OCI-LY3 (cell line): ENCODE measurements around the gene TPBGL.

Experiments used
- H2AFZ ChIP-seq: fragments of 200-600, 300-600 bp; shearing (Covaris generic); 2 replicates; pipeline ENCODE4 v1.6.0; 2014; ENCODE audit warnings: antibody characterized with exemption, low read depth, low read length
- H3K27ac ChIP-seq: fragments of 200-600, 300-600 bp; sonication (generic); 2 replicates; pipeline ENCODE4 v1.5.1; 2014; ENCODE audit warnings: mild to moderate bottlenecking, low read length, moderate library complexity, mixed read lengths
- H3K27me3 ChIP-seq: fragments of 200-600, 300-600 bp; sonication (generic); 2 replicates; pipeline ENCODE4 v1.6.1; 2014; ENCODE audit warnings: low read depth, low read length, mixed read lengths
- H3K36me3 ChIP-seq: fragments of 200-600, 300-600 bp; sonication (generic); replicated peaks from 2 replicates; pipeline ENCODE3; 2014; ENCODE audit warnings: low read depth, low read length, mixed read lengths
- H3K4me1 ChIP-seq: fragments of 300-600, 200-600 bp; sonication (generic); 2 replicates; pipeline ENCODE4 v1.6.1; 2014; ENCODE audit warnings: low read length, mixed read lengths
- H3K4me2 ChIP-seq: fragments of 200-600, 300-600 bp; sonication (generic); 2 replicates; pipeline ENCODE4 v1.6.1; 2014; ENCODE audit warnings: low read length, mixed read lengths
- H3K4me3 ChIP-seq: fragments of 300-600, 200-600 bp; sonication (generic); 2 replicates; pipeline ENCODE4 v1.5.1; 2014; ENCODE audit warnings: antibody characterized with exemption, mild to moderate bottlenecking, low read length, moderate library complexity
- H3K79me2 ChIP-seq: fragments of 300-600, 200-600 bp; shearing (Covaris generic); 2 replicates; pipeline ENCODE4 v1.6.1; 2014; ENCODE audit warnings: mild to moderate bottlenecking, low read length, mixed read lengths
- H3K9ac ChIP-seq: fragments of 300-600, 200-600 bp; shearing (Covaris generic); 2 replicates; pipeline ENCODE4 v1.6.0; 2014; ENCODE audit warnings: mild to moderate bottlenecking, low read length, moderate library complexity
- H3K9me3 ChIP-seq: fragments of 200-600, 300-600 bp; shearing (Covaris generic); 2 replicates; pipeline ENCODE4 v1.6.1; 2014; ENCODE audit warnings: low read length, mixed read lengths; ENCODE audit not compliant: insufficient read depth
- H4K20me1 ChIP-seq: fragments of 200-600, 300-600 bp; sonication (generic); 2 replicates; pipeline ENCODE4 v1.6.1; 2016; ENCODE audit warnings: low read length, mixed read lengths; ENCODE audit not compliant: insufficient read depth
- EZH2phosphoT487 ChIP-seq: fragments of 200-600 bp; shearing (Covaris generic); IDR thresholded peaks from 2 replicates; pipeline ENCODE4 v1.6.1; 2018; ENCODE audit warnings: antibody characterized with exemption, mixed run types, low read depth
- TF ChIP-seq, protein P1 (sequence below): fragments of 200-600, 300-600 bp; sonication (generic); IDR thresholded peaks from 2 replicates; pipeline ENCODE4 v1.5.1; 2014; ENCODE audit warnings: antibody characterized with exemption, low read length, low read depth

Gene TPBGL

GRCh38 chr11:75212411-75212810, 28.2 kb upstream of the TPBGL start:
- Histone ChIP-seq H3K27me3 (peaks cover 28% of the 10 kb centered on the region), H2AFZ (no peak overlapping the region), H3K27ac (no peak overlapping the region), H3K36me3 (no peaks in the 10 kb centered on the region), H3K4me1 (no peaks in the 10 kb centered on the region), H3K4me3 (no peak overlapping the region), H4K20me1 (0 out of 2 replicates have a peak, but pooled peaks cover 3% of the 10 kb centered on the region), H3K9ac (no peak overlapping the region), H3K9me3 (no peaks in the 10 kb centered on the region), H3K79me2 (no peaks in the 10 kb centered on the region), H3K4me2 (no peak overlapping the region)
- TF ChIP-seq, protein P1, sequence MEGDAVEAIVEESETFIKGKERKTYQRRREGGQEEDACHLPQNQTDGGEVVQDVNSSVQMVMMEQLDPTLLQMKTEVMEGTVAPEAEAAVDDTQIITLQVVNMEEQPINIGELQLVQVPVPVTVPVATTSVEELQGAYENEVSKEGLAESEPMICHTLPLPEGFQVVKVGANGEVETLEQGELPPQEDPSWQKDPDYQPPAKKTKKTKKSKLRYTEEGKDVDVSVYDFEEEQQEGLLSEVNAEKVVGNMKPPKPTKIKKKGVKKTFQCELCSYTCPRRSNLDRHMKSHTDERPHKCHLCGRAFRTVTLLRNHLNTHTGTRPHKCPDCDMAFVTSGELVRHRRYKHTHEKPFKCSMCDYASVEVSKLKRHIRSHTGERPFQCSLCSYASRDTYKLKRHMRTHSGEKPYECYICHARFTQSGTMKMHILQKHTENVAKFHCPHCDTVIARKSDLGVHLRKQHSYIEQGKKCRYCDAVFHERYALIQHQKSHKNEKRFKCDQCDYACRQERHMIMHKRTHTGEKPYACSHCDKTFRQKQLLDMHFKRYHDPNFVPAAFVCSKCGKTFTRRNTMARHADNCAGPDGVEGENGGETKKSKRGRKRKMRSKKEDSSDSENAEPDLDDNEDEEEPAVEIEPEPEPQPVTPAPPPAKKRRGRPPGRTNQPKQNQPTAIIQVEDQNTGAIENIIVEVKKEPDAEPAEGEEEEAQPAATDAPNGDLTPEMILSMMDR = no peak
- TF ChIP-seq EZH2phosphoT487 = no peak

DNA sequence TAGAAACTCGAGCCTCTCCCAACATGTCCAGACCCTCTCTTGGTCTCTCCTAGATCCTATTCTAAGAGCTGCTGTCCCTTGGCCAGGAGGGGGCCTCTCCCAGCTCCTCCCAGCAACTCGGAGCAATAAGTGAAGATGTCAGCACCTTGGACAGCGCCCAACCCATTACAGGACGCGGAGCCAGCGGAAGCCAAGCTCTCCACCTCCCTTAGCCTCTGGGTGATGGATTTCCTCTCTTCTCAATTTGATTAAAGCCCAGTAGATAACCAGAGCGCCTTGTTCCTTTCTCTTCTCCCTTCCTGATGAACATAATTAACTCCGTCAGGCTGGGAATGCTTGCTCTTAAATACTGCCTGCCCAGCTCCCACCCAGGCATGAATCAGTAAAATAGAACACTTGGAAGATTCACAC, 26.2 kb upstream of the TPBGL start:
- H3K27me3 ChIP-seq = peaks cover 41% of the 10 kb centered on the region
- TF ChIP-seq EZH2phosphoT487 = no peak
- TF ChIP-seq, protein P1 = 0 out of 2 replicates have a peak, but pooled peaks have one; percentile 15

DNA sequence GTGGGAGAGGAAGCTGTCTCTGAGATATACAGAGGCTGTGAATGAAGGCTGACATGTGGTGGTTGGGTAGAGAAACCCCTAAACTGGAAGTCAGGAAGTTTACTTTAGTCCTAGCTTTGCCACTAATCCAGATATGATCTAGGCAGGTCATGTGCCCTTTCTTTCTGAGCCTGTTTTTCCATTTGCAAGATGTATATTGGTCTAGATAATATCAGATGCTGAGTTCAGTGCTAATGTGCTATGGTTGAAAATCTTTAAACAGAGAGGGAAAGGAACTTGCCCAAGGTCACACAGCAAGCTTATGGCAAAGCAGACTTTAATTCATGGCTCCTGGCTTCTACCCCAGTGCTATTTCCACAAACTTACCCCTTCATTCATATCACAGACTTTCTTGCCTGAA, 25.7 kb upstream of the TPBGL start:
- H3K79me2 ChIP-seq = no peaks in the 10 kb centered on the region
- no peak overlapping the region for H3K4me2 ChIP-seq
- no peak overlapping the region for H2AFZ ChIP-seq
- no peak for TF ChIP-seq EZH2phosphoT487
- TF ChIP-seq, protein P1 = no peak
- no peaks in the 10 kb centered on the region for H3K9me3 ChIP-seq
- no peak overlapping the region for H3K9ac ChIP-seq
- no peaks in the 10 kb centered on the region for H3K4me1 ChIP-seq
- H3K4me3 ChIP-seq = no peak overlapping the region
- H3K36me3 ChIP-seq = no peaks in the 10 kb centered on the region
- peaks cover 39% of the 10 kb centered on the region for H3K27me3 ChIP-seq
- no peak overlapping the region for H3K27ac ChIP-seq
- H4K20me1 ChIP-seq = 0 out of 2 replicates have a peak, but pooled peaks cover 3% of the 10 kb centered on the region

More for the DNA sequence above, 26.2 kb upstream of the TPBGL start:
- Histone ChIP-seq H3K9ac (no peak overlapping the region), H3K4me1 (no peaks in the 10 kb centered on the region), H2AFZ (no peak overlapping the region), H3K79me2 (no peaks in the 10 kb centered on the region), H4K20me1 (0 out of 2 replicates have a peak, but pooled peaks cover 3% of the 10 kb centered on the region), H3K27ac (no peak overlapping the region), H3K36me3 (no peaks in the 10 kb centered on the region), H3K9me3 (no peaks in the 10 kb centered on the region), H3K4me2 (no peak overlapping the region), H3K4me3 (no peak overlapping the region)

DNA sequence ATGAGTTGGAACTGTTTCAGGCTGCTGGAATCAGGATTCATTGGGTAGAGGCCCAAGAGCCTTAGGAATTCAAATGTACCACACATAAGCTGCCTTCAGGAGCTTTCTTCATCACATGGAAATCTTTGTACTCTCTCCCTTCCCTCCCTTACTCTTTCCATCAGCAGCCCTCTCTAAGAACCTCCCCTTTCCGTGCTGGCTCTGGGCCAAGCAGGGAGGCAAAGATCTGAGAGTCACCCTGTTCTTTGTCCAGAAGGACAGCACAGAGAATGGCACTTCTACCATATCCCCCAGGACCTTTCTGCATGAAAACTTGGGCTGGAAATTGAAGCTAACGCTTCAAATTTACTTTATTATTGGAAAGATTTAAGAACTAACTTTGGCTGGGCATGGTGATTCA, 20.7 kb upstream of the TPBGL start:
- peaks cover 33% of the 10 kb centered on the region for H3K27me3 ChIP-seq
- H3K9me3 ChIP-seq = no peaks in the 10 kb centered on the region
- H3K4me2 ChIP-seq = no peak overlapping the region
- no peak overlapping the region for H3K27ac ChIP-seq
- no peak overlapping the region for H2AFZ ChIP-seq
- TF ChIP-seq, protein P1 = no peak
- no peak for TF ChIP-seq EZH2phosphoT487
- no peaks in the 10 kb centered on the region for H3K4me1 ChIP-seq
- H3K36me3 ChIP-seq = no peaks in the 10 kb centered on the region
- H3K9ac ChIP-seq = no peak overlapping the region
- no peaks in the 10 kb centered on the region for H3K79me2 ChIP-seq
- no peaks in the 10 kb centered on the region for H4K20me1 ChIP-seq
- no peak overlapping the region for H3K4me3 ChIP-seq
